Fibroblast of skin of scalp (primary cell): ENCODE results near the gene RAB1B.
"Not testable (repeated sequence)": the region's sequence is repeated elsewhere in the genome, so short reads cannot be mapped to it uniquely, and the experiment has no call there.

Experiments
- DNase-seq: peaks from one replicate; pipeline ENCODE4 v3.0.0-alpha.2; 2013

RAB1B gene

GRCh38 chr11:66239998-66240780, 28.2 kb upstream of the RAB1B start:
- DNase-seq, result no peak

DNA sequence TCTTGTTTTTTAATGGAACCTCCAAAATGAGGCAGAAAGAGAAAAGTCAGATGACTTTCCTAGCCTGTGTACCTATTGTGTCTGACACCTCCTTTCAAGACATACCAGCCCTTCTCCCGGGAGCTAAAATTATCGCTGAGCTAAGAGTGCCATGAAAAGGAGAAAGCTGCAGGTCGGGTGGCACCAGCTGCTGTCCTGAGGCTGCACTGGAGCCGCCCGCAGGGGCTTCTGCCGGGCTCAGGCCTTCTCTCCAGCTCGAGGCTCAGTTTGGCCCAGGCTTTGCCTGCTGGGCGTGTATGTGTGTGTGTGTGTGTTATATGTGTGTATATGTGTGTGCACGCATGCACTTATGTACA, 27.7 kb upstream of the RAB1B start:
- DNase-seq, result no peak

DNA sequence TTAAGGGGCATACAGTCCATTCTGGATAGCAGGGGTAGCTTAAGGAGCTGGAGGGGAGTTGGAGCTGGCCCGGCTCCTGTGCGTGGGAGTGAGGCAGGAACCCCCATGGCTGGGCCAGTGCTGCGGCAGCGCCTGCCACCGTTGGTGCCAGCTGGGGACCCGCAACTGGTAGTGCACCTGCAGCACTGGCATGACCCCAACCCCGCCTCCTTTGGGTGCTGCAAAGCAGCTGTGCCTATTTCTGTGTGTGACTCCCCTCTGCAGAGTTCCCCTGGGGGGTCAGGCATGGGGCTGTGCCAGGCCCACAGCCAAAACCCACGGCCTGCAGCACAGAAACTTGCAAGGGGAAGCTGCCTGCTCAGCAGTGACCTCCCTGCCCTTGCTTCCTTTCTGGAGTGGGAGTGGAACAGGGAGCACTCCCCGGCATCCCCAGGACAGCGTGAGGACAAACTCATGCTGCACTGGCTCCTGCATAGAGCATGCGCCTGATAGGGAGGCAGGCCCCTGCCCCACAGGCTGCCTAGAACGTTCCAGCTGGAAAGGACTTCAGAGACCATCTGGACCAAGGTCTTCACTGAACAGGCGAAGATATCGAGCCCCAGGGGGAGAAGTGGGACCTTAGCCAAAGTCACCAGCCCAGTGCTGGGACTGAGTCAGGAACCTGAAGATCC, 26.2 kb upstream of the RAB1B start:
- no peak for DNase-seq

DNA sequence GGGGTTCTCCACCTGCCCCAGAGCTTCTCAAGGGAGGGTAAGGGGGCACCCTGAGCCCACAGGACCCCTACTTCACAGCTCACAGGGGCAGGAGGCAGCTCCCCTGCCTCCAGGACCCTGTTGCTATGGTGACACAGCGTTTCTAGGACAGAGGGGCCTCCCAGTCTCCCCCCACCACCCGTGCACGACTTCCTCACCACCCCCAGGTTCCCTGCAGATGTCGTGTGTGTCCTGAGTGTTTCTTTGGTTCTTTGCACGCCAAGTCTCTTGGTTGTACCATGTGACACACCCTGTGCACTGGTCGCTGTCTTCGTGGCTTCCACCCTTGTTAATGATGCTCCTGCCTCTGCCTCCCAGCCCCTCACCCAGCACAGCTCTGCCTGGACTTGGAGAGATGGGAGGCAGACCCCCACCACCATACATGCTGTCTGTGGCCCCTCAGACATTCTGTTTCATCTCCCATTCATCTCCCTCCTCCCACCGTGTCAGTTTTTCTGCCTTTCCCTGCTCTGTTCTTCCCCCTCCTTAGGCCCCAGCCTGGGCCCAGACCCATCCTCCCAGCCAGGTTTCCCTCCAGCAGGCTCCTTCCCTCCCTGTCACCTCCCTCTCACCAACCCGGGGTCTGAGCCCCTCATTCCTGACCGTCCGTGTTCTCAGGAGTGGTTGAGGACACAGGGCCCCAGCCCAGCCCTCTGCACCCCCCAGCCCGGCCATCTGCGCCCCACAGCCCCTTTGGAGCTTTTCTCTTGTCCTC, 24.5 kb upstream of the RAB1B start:
- DNase-seq, result no peak

DNA sequence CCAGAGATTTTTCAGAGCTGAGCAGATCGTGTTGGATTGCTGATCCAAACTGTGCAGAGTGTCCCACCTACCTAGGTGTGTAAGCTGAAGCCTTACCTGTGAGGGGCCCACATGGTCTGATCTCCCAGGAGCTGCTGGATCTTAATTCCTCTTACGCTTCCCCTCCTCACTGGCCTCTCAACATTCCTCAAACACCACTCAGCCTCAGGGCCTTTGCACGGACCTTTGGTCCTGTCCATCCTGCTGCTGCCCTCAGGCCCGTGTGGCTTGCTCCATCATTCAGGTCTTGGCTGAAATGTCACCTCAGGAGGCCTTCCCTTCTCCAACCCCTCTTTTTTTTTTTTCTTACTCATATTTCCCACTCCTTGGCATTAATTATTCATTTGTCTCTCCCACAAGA, 21.1 kb upstream of the RAB1B start:
- no peak for DNase-seq

GRCh38 chr11:66247801-66248200, 20.6 kb upstream of the RAB1B start:
- DNase-seq, result no peak

GRCh38 chr11:66248903-66249302, 19.5 kb upstream of the RAB1B start:
- DNase-seq, result no peak

- no peak for DNase-seq
Measured at GRCh38 chr11:66251809-66252208, 16.6 kb upstream of the RAB1B start.

- DNase-seq, result not testable (repeated sequence)
Measured at GRCh38 chr11:66253081-66253480, 15.4 kb upstream of the RAB1B start.

DNA sequence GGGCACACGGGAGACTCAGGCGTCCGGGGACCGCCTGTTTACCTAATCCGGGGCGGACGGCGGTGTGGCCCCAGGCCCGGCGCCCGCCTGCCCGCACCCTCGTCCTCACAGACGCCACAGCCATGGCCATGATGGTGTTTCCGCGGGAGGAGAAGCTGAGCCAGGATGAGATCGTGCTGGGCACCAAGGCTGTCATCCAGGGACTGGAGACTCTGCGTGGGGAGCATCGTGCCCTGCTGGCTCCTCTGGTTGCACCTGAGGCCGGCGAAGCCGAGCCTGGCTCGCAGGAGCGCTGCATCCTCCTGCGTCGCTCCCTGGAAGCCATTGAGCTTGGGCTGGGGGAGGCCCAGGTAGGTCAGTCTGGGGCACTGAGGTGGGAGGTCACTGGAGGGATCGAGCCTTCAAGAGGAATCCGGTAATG, 10.0 kb upstream of the RAB1B start:
- DNase-seq, result no peak

- DNase-seq, result no peak
Measured at GRCh38 chr11:66259225-66259624, 9.2 kb upstream of the RAB1B start.

- DNase-seq, result no peak
Measured at GRCh38 chr11:66259956-66260355, 8.5 kb upstream of the RAB1B start.

DNA sequence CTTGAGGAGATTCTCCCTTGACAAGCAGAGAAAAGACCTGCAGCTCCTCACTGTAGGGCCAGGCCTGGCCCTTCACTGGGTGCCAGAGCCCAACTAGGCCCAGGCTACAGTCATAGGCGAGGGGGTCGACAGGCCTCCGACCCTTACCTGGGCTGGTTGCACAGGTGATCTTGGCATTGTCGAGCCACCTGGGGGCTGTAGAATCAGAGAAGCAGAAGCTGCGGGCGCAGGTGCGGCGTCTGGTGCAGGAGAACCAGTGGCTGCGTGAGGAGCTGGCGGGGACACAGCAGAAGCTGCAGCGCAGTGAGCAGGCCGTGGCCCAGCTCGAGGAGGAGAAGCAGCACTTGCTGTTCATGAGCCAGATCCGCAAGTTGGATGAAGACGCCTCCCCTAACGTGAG, 6.9 kb upstream of the RAB1B start:
- no peak for DNase-seq

- DNase-seq, result no peak
Measured at GRCh38 chr11:66262191-66262590, 6.2 kb upstream of the RAB1B start.

DNA sequence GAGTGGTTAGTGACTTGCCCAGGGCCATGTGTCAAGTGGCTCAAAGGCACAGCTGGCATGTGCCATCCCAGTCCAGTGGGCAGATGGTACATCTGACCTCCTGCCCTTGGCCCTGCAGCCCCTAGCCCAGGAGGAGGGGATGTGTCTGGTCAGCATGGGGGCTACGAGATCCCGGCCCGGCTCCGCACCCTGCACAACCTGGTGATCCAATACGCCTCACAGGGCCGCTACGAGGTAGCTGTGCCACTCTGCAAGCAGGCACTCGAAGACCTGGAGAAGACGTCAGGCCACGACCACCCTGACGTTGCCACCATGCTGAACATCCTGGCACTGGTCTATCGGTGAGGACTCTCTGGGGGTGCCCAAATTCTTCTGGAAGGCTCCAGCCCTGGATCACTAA, 5.7 kb upstream of the RAB1B start:
- no peak for DNase-seq

DNA sequence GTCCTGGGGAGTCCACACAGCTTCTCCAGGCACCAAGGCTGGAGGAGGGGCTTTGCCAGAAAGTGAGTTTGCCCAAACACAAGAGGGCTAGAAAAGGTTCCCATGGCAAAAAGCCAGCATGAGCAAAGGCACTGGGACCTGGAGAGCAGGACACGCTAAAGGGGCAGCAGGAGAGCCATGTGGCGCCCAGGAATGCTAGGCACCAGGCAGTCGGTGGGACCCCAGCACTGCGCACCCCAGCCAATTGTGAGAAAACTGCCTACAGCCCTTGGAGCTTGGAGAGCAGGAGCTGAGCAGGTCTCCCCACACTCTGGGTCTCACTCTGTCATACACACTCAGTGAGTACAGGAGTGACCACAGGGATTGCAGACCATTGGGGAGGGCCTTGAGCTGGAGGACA, 5.2 kb upstream of the RAB1B start:
- DNase-seq, result no peak

DNA sequence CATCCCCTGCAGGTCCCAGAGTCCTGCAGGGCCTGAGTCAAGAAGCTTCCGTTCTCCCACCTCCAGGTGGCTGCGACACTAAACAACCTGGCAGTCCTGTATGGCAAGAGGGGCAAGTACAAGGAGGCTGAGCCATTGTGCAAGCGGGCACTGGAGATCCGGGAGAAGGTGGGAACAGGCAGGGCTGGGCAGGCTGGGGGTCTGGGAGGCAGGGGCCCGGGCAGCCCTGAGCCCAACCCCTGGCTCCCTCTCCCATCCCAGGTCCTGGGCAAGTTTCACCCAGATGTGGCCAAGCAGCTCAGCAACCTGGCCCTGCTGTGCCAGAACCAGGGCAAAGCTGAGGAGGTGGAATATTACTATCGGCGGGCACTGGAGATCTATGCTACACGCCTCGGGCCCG, 4.7 kb upstream of the RAB1B start:
- no peak for DNase-seq

DNA sequence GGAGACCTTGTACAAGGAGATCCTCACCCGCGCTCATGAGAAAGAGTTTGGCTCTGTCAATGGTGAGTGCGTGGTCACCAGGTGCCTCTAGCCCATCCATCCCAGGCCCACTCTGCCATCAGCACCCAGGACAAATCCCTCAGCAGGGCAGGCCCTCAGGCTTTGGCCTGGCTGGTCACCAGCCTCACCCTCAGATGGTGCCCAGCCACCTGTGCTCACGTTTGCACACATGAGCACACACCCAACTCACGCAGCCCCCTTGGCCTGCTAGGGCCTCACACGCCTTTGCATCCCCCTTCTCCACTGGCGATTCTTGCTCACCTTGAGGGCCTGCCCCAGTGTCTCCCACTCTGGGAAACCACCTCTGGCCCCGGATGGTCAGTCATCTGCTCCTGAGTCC, 4.1 kb upstream of the RAB1B start:
- DNase-seq, result no peak

DNA sequence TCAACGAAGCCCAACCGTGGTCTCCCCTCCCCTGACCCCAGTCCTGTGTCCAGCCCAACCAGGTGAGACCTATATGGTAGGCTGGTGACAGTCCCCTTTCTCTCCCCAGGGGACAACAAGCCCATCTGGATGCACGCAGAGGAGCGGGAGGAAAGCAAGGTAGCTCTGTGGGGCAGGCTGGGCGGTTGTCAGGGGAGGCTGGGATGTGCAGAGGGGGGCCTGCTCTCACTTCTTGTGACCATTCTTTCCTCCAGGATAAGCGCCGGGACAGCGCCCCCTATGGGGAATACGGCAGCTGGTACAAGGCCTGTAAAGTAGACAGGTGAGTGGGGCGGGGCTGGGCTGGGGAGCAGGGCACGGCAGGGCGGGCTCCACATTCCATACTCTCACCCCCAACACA, 3.5 kb upstream of the RAB1B start:
- DNase-seq, result no peak

GRCh38 chr11:66265531-66266377, 2.7 kb upstream of the RAB1B start:
- DNase-seq, result no peak

DNA sequence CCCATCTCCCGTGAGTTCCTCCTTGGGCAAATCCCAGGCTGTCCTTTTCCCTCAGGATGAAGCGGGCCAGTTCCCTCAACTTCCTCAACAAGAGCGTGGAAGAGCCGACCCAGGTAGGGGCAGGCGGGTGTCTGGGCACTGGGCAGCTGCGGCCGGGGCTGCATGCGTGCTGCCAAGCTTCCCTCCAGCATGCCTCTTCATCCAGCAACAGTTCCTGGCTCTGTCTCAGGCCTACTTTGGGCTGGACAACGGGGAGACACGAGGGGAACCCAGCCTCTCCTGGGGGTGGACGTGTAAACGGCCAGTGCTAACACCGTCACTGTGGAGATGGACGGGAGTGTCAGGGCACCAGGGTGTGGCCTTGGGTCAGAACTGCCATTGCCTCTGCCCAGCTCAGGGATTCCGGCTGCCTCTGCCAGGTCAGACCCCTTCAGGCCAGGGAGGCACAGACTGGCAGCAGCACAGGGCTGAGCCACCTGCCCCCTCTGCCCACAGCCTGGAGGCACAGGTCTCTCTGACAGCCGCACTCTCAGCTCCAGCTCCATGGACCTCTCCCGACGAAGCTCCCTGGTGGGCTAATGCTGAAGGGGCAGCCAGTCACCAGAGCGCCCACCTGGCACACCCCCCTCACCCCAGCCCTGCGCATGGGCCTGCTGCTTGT, 1.9 kb upstream of the RAB1B start:
- DNase-seq, result no peak

- DNase-seq, result no peak
Measured at GRCh38 chr11:66267039-66267378, 1.4 kb upstream of the RAB1B start.
